GM21526 (cell line): ENCODE data around the gene HYLS1.

Source experiments
- ATAC-seq: cut with Tn5 transposase; IDR thresholded peaks from one replicate; pipeline ENCODE4 v1.9.1; 2021; ENCODE audit warnings: moderate library complexity; ENCODE audit not compliant: unreplicated experiment, low FRiP score

HYLS1 gene

DNA sequence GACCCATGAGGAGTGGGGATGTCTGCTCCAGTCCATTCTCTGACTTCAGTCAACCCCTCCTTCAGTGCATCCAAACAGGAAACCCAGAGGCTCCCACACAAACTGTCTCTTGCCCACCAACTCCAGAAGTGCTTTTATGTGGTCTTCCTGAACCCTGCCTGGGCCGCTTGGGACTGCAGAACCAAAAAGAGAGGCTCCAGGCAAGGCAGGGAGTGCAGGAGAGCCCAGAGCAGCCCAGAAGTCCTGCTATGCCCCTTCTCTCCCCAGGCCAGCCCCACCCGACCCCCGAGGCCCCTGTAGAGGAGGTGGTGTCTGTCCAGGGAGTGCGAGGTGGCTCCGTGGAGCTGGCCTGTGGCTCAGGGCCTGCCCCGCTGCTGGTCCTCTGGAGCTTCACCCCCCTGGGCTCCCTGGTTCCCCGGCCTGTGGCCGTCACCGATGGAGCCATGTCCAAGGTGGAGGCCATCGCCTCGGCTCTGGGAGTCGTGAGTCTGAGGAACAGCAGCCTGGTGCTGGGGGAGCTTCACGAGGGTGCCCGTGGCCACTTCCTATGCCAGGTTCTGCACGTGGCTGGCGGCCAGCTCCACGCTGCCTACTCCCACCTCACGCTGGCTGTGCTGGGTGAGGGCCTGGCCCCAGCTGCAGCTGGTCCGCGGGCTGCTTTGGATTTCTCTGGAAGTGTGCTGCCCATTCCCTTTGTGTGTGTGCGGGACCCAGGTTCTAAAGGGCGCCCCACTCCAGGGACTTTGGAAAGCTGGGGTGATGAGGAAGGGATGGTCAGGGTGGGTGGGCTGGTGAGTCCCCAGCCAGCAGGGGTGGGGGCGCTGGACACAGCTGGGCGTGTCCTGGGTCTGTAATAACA lies 60.2 kb downstream of the HYLS1 start:
- ATAC-seq = no peak

DNA sequence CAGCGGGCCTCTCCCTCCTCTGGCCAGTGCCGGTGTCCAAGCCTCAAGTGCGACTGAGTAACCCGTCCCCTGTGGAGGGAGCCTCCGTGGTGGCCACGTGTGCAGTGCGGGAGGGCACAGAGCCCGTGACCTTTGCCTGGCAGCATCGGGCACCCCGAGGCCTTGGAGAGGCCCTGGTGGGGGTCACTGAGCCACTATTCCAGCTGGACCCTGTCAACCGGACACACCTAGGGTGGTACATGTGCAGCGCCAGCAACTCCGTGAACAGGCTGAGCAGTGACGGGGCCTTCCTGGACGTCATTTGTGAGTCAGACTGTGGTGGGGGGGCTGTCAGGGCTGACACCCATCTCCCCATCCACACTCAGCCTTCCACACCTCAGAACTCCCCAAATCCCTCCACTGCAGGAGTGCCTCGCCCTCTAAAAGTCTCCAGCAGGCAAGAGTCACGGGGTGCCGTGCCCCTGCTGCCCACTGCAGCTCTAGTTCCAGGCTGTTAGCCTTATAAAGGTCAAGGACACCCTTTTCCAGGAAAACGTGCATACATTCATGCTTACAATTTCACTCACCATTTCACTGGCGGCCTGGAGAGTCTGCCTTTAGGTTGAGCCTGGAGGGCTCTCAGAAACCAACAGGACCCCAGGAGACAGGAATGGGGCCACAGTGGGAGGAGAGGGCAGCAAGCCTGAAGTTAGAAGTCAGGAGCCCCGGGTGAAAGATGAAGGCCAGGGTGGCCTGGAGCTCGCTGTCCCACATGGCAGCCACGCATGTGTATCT lies 61.0 kb downstream of the HYLS1 start:
- no peak for ATAC-seq

DNA sequence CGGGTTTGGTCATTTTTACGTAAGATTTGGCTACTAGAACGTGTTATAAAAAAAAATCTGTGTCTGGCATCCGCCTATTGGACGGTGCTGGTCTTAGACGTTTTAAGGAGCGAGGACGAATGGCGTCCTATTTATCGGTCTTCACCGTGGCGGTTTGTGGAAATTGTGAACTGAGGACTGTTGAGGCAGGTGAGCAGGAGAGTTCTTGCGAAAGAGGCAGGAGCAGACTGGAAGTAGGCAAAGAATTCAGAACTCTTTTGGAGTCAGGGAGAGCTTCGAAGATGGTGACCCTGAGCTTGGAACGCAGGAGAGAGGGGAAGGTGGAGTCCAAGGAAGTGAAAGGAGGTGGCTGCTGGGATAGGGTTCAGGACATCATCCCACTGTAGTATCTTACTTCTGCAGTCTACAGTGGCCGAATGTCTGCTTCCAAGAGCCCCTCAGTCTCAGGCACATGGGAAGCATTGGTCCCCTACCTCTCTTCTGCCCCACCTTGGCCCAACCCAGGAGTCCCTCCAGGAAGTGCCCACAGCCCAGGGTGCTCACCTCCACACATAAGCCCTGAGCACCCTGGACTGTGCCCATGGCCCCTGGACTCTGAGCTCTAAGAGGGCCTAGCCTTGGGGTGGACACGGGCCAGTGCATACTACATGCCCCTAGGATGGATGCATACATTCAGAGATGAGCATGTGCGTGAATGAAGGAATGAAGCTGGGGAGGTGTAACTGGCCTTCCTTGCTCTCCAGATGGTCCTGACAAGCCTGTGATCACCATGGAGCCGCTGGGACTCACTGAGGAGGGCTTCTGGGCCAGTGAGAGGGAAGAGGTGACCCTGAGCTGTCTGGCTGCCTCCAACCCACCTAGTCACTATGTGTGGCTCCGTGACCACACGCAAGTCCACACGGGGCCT lies 62.1 kb downstream of the HYLS1 start:
- ATAC-seq = no peak

DNA sequence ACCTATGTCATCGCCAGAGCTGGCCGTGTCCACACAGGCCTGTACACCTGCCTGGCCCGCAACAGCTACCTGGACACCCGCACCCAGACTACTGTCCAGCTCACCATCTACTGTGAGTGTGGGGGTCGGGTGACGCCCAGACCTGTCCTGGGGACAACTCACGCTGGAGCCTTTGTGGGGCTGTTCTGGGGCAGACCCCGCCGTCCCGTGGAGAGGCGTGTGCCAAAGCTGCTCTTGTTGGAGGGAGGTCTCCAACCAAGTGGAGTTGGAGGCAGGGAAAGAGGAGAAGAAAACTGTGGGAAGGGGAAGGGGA lies 62.7 kb downstream of the HYLS1 start:
- no peak for ATAC-seq
